GM12873 (cell line): ENCODE data around the gene SMTN.

ENCODE experiments used
- CTCF ChIP-seq: IDR thresholded peaks from 2 replicates; pipeline ENCODE4 v1.5.1; 2012; ENCODE audit warnings: low read depth, mild to moderate bottlenecking, moderate library complexity, low read length, control low read depth; ENCODE audit not compliant: insufficient read depth; ENCODE audit errors: missing control alignments

Gene SMTN

GRCh38 chr22:31081963-31082605 is 966 bp downstream of the SMTN start:
- no peak for TF ChIP-seq CTCF

GRCh38 chr22:31082606-31083376 is 1.7 kb downstream of the SMTN start:
- peak; percentile 62 for TF ChIP-seq CTCF

GRCh38 chr22:31083377-31083768 is 2.3 kb downstream of the SMTN start:
- no peak for TF ChIP-seq CTCF

- TF ChIP-seq CTCF = no peak
Measured at GRCh38 chr22:31083923-31084810, 3.0 kb downstream of the SMTN start.

- peak; percentile 88 for TF ChIP-seq CTCF
Measured at GRCh38 chr22:31084811-31085492, 3.8 kb downstream of the SMTN start.

GRCh38 chr22:31085493-31085824 is 4.3 kb downstream of the SMTN start:
- no peak for TF ChIP-seq CTCF
